ENCODE data around the gene ATP13A4.

DNA sequence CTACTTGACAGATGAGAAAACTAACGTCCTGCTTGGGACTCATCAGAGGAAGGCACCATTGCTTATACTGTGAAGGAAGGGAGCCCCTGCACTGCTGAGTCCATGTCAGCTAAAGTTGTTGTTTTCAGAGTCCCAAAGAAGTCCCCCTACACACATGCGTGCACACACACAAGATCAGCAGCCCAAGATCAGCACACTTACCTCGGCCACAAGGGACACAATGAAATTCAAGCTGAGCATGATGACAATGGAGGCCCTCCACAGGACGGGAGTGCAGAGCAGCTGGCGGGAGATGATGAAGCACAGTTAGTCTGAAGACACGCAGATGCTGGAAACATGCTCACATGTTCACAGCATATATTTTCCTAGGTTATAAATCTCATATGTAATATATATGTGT is 147.6 kb downstream of the ATP13A4 start:
- TF ChIP-seq POLR2A (IDR thresholded peaks at IDR 0.05) = no peak
- TF ChIP-seq, protein P1, sequence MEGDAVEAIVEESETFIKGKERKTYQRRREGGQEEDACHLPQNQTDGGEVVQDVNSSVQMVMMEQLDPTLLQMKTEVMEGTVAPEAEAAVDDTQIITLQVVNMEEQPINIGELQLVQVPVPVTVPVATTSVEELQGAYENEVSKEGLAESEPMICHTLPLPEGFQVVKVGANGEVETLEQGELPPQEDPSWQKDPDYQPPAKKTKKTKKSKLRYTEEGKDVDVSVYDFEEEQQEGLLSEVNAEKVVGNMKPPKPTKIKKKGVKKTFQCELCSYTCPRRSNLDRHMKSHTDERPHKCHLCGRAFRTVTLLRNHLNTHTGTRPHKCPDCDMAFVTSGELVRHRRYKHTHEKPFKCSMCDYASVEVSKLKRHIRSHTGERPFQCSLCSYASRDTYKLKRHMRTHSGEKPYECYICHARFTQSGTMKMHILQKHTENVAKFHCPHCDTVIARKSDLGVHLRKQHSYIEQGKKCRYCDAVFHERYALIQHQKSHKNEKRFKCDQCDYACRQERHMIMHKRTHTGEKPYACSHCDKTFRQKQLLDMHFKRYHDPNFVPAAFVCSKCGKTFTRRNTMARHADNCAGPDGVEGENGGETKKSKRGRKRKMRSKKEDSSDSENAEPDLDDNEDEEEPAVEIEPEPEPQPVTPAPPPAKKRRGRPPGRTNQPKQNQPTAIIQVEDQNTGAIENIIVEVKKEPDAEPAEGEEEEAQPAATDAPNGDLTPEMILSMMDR (IDR thresholded peaks at IDR 0.05) = no peak
